B cell (primary cell): ENCODE data around the gene TENM4. TPM values are rescaled to one million over a fixed set of nuclear protein-coding genes. Genes with fewer than 3 reads are reported as not detected.

Experiments
- ATAC-seq: fragments of 200-7000 bp; cut with Tn5 transposase; one replicate; pipeline ENCODE4 v1.10.0; 2021; ENCODE audit warnings: low read depth, mild to moderate bottlenecking, moderate number of reproducible peaks, moderate library complexity
- CTCF ChIA-PET: fragments of 350-600 bp; sonication (Branson Sonifier 250); formaldehyde crosslinking; loops from one replicate; lab custom pipeline; 2021; ENCODE audit warnings: antibody characterized with exemption, inconsistent platforms; lab: Charles Lee
- POLR2A ChIA-PET: fragments of 350-600 bp; sonication (Branson Sonifier 250); formaldehyde crosslinking; loops from one replicate; lab custom pipeline; 2021; ENCODE audit warnings: antibody characterized with exemption; lab: Charles Lee
- DNase-seq: peaks from one replicate; pipeline ENCODE4 v3.0.0; 2013
- H2AFZ ChIP-seq: 2 replicates; pipeline ENCODE4 v1.6.1; 2012; ENCODE audit warnings: mild to moderate bottlenecking, low read depth, low read length; ENCODE audit not compliant: insufficient read depth, poor library complexity, severe bottlenecking
- H3K27ac ChIP-seq, 2 donors: 1 replicate in 1 of 2; 2 replicates in 1 of 2; pipeline ENCODE4 v1.5.1; 2012 to 2013; ENCODE audit warnings: low read length in 2 of 2, mild to moderate bottlenecking in 2 of 2, moderate library complexity in 1 of 2
- H3K27me3 ChIP-seq, 4 experiments: fragments of 200-600 bp in 1 of 4; sonication (generic) in 1 of 4; replicated peaks in 1 of 4; 1 replicate in 2 of 4; 2 replicates in 2 of 4; pipeline versions ENCODE4 v1.6.1 to v1.7.0; 2013 to 2016; ENCODE audit warnings: low read length in 3 of 4, mild to moderate bottlenecking in 2 of 4, mixed read lengths in 1 of 4, moderate library complexity in 1 of 4; ENCODE audit not compliant: insufficient read depth in 4 of 4, control insufficient read depth in 3 of 4; ENCODE audit errors: control extremely low read depth in 1 of 4
- H3K36me3 ChIP-seq, 2 experiments: replicated peaks in 1 of 2; 1 replicate in 1 of 2; 2 replicates in 1 of 2; pipeline versions ENCODE4 v1.6.1 to v1.7.1; 2013; ENCODE audit warnings: low read length in 1 of 2; ENCODE audit not compliant: insufficient read depth in 2 of 2, control insufficient read depth in 1 of 2; ENCODE audit errors: control extremely low read depth in 1 of 2, extremely low read depth in 1 of 2
- H3K4me1 ChIP-seq, 2 donors: fragments of 200-600 bp in 1 of 2; sonication (generic) in 1 of 2; 1 replicate in 1 of 2; 2 replicates in 1 of 2; pipeline versions ENCODE4 v1.5.1 to v1.6.1; 2013 to 2017; ENCODE audit warnings: low read length in 2 of 2; ENCODE audit not compliant: control insufficient read depth in 2 of 2, insufficient read depth in 2 of 2
- H3K4me2 ChIP-seq: replicated peaks from 2 replicates; pipeline ENCODE3; 2012; ENCODE audit warnings: mild to moderate bottlenecking, low read depth, low read length; ENCODE audit not compliant: poor library complexity, severe bottlenecking
- H3K4me3 ChIP-seq, 5 experiments: fragments of 200-600 bp in 1 of 5; sonication (generic) in 1 of 5; 1 replicate in 3 of 5; 2 replicates in 2 of 5; pipeline versions ENCODE4 v1.5.1 to v1.7.0; 2011 to 2016; ENCODE audit warnings: low read length in 4 of 5, mild to moderate bottlenecking in 4 of 5, low read depth in 2 of 5, control low read depth in 1 of 5, moderate library complexity in 1 of 5; ENCODE audit not compliant: insufficient read depth in 1 of 5; ENCODE audit errors: control extremely low read depth in 1 of 5, extremely low read depth in 1 of 5
- H3K79me2 ChIP-seq: fragments of 200-600 bp; sonication (generic); one replicate; pipeline ENCODE4 v1.6.0; 2016; ENCODE audit warnings: low read length; ENCODE audit not compliant: control insufficient read depth, insufficient read depth
- H3K9ac ChIP-seq: fragments of 200-600 bp; sonication (generic); 2 replicates; pipeline ENCODE4 v1.6.1; 2017; ENCODE audit warnings: mild to moderate bottlenecking, low read length, moderate library complexity
- H3K9me3 ChIP-seq, 3 donors: one replicate each; pipeline versions ENCODE4 v1.6.1 to v1.7.1; 2013; ENCODE audit warnings: low read length in 2 of 3; ENCODE audit not compliant: control insufficient read depth in 2 of 3, insufficient read depth in 1 of 3; ENCODE audit errors: control extremely low read depth in 1 of 3
- H4K20me1 ChIP-seq: 2 replicates; pipeline ENCODE4 v1.6.0; 2012; ENCODE audit warnings: mild to moderate bottlenecking, low read length; ENCODE audit not compliant: insufficient read depth, control insufficient read depth, poor library complexity, severe bottlenecking
- H3K27ac Mint-ChIP-seq: one replicate; pipeline ENCODE4 v1.8.0; 2021; ENCODE audit warnings: mixed read lengths
- H3K27me3 Mint-ChIP-seq: one replicate; pipeline ENCODE4 v1.8.0; 2021; ENCODE audit warnings: mixed read lengths
- H3K4me1 Mint-ChIP-seq: one replicate; pipeline ENCODE4 v1.8.0; 2021; ENCODE audit warnings: mixed read lengths
- H3K4me3 Mint-ChIP-seq: one replicate; pipeline ENCODE4 v1.8.0; 2021; ENCODE audit warnings: mixed read lengths
- H3K9me3 Mint-ChIP-seq: one replicate; pipeline ENCODE4 v1.8.0; 2022; ENCODE audit warnings: mixed read lengths; ENCODE audit not compliant: insufficient read depth
- CTCF ChIP-seq: fragments of 200-600 bp; IDR thresholded peaks from one replicate; pipeline ENCODE4 v1.8.0; 2022; ENCODE audit warnings: antibody characterized with exemption, mild to moderate bottlenecking
- EZH2 ChIP-seq: IDR thresholded peaks from 2 replicates; pipeline ENCODE4 v1.6.1; 2012; ENCODE audit warnings: borderline replicate concordance, low read depth, mild to moderate bottlenecking, moderate library complexity, low read length; ENCODE audit not compliant: insufficient read depth, poor library complexity, severe bottlenecking
- WGBS: methylation state at CpG from one replicate; pipeline ENCODE4 v1.1.5; 2013; ENCODE audit warnings: missing lambda C conversion rate; ENCODE audit not compliant: insufficient coverage; 5-methylcytosine and 5-hydroxymethylcytosine counted together
- intact Hi-C: fragments of 100-400 bp; cut with micrococcal nuclease; formaldehyde crosslinking; loops from one replicate; pipeline ENCODE4 v1.10.0; 2022
- polyA plus RNA-seq: library from polyadenylated mRNA; depleted of rRNA; stranded (reverse); fragments of >200 nt; gene quantifications from 2 replicates; pipeline ENCODE4 v1.2.3, GENCODE V29; 2012
- total RNA-seq, 2 donors: library from RNA; stranded (reverse); fragments of 120-200 nt in 1 of 2; gene quantifications; 1 replicate in 1 of 2; 2 replicates in 1 of 2; pipeline versions ENCODE4 v1.2.3 to v1.2.4, GENCODE V29; 2013 to 2022

TENM4 gene
- total and polyA plus RNA-seq, 2 donors (not counting 1 experiment from before 2014, with no cell fraction given), result 0.09 to 5.7 TPM

- Mint-ChIP-seq H3K9me3 (no peaks in the 10 kb centered on the region), H3K4me3 (no peak overlapping the region), H3K4me1 (peaks cover 4% of the 10 kb centered on the region), H3K27me3 (peaks cover 23% of the 10 kb centered on the region), H3K27ac (no peak overlapping the region)
- Histone ChIP-seq H3K4me3 (no peak overlapping the region), H3K4me1 (peaks cover 0 to 3% of the 10 kb centered on the region in 2 donors), H2AFZ (no peak overlapping the region), H3K36me3 (no peaks in the 10 kb centered on the region), H3K9me3 (no peaks in the 10 kb centered on the region), H3K4me2 (no peak overlapping the region), H3K79me2 (no peaks in the 10 kb centered on the region), H3K9ac (no peak overlapping the region), H4K20me1 (no peaks in the 10 kb centered on the region), H3K27ac (no peak overlapping the region), H3K27me3 (peaks cover 0 to 28% (median 0%) of the 10 kb centered on the region in 4 experiments)
- no CpG with 5 or more reads among the region's 1 CpG for WGBS
- ATAC-seq, result no peak
- ChIA-PET CTCF (no interaction called here), POLR2A (no interaction called here)
- no peak for DNase-seq
- TF ChIP-seq EZH2 (no peak), CTCF (no peak)
- intact Hi-C loops, result no loop called here
Observed at GRCh38 chr11:79397252-79397651, 43.6 kb downstream of the TENM4 start.

- H3K9me3 Mint-ChIP-seq, result no peaks in the 10 kb centered on the region
- ATAC-seq (no peak), DNase-seq (no peak)
- H3K4me3 Mint-ChIP-seq, result no peak overlapping the region
- ChIA-PET POLR2A (no interaction called here), CTCF (no interaction called here)
- intact Hi-C loops, result no loop called here
- H3K27me3 Mint-ChIP-seq, result peaks cover 29% of the 10 kb centered on the region
- H3K27ac Mint-ChIP-seq, result no peak overlapping the region
- Histone ChIP-seq H3K9me3 (no peaks in the 10 kb centered on the region), H4K20me1 (no peaks in the 10 kb centered on the region), H3K79me2 (no peaks in the 10 kb centered on the region), H2AFZ (no peak overlapping the region), H3K4me3 (no peak overlapping the region), H3K36me3 (no peaks in the 10 kb centered on the region), H3K4me2 (no peak overlapping the region), H3K9ac (no peak overlapping the region), H3K27me3 (peaks cover 0 to 28% (median 2%) of the 10 kb centered on the region in 4 experiments), H3K27ac (no peak overlapping the region), H3K4me1 (peaks cover 0 to 3% of the 10 kb centered on the region in 2 donors)
- WGBS, result 69% methylated on average over 3 of the region's 4 CpGs
- no peak for TF ChIP-seq CTCF
- no peak for TF ChIP-seq EZH2
- H3K4me1 Mint-ChIP-seq, result peaks cover 4% of the 10 kb centered on the region
Observed at GRCh38 chr11:79396674-79397073, 44.2 kb downstream of the TENM4 start.
